Epithelial cell of esophagus (primary cell): ENCODE results near the gene TRIM69.

Experiments
- DNase-seq: peaks from one replicate; pipeline ENCODE4 v3.0.0; 2010; ENCODE audit warnings: low read depth
- H3K4me3 ChIP-seq: 2 replicates; pipeline ENCODE4 v1.5.1; 2011; ENCODE audit warnings: mild to moderate bottlenecking, low read length, control low read depth
- CTCF ChIP-seq: IDR thresholded peaks from 2 replicates; pipeline ENCODE4 v1.5.1; 2011; ENCODE audit warnings: low read depth, mild to moderate bottlenecking, low read length, control low read depth, inconsistent platforms; ENCODE audit not compliant: insufficient read depth; ENCODE audit errors: missing control alignments

Gene TRIM69

GRCh38 chr15:44712346-44713005 is 23.9 kb upstream of the TRIM69 start:
- peak overlapping the region; percentile 95 for H3K4me3 ChIP-seq
- no peak for TF ChIP-seq CTCF
- peak; percentile 64 for DNase-seq

- peak; percentile 46 for DNase-seq
- TF ChIP-seq CTCF = peak; percentile 22
- H3K4me3 ChIP-seq = peak overlapping the region; percentile 95
Measured at GRCh38 chr15:44713006-44713966, 23.0 kb upstream of the TRIM69 start.

GRCh38 chr15:44715142-44715796 is 21.1 kb upstream of the TRIM69 start:
- no peak for DNase-seq
- no peak for TF ChIP-seq CTCF
- no peak overlapping the region for H3K4me3 ChIP-seq

- no peak overlapping the region for H3K4me3 ChIP-seq
- TF ChIP-seq CTCF = no peak
- no peak for DNase-seq
Measured at GRCh38 chr15:44715797-44716334, 20.5 kb upstream of the TRIM69 start.

GRCh38 chr15:44716983-44717602 is 19.2 kb upstream of the TRIM69 start:
- TF ChIP-seq CTCF = no peak
- DNase-seq = no peak
- H3K4me3 ChIP-seq = no peak overlapping the region

- no peak for TF ChIP-seq CTCF
- no peak overlapping the region for H3K4me3 ChIP-seq
- no peak for DNase-seq
Measured at GRCh38 chr15:44718180-44718926, 18.0 kb upstream of the TRIM69 start.
